Duodenal mucosa (tissue), 2 donors: ENCODE results near the gene SENP8.

ENCODE experiments used
- H3K27ac ChIP-seq: one replicate; pipeline ENCODE4 v1.7.0; 2013; ENCODE audit warnings: low read depth, low read length
- H3K27me3 ChIP-seq, 2 donors: one replicate each; pipeline ENCODE4 v1.7.0; 2013; ENCODE audit warnings: low read length in 2 of 2, control low read depth in 1 of 2; ENCODE audit not compliant: insufficient read depth in 2 of 2, control insufficient read depth in 1 of 2
- H3K36me3 ChIP-seq, 2 donors: one replicate each; pipeline ENCODE4 v1.7.0; 2013; ENCODE audit warnings: low read length in 2 of 2, control low read depth in 1 of 2; ENCODE audit not compliant: insufficient read depth in 2 of 2, control insufficient read depth in 1 of 2
- H3K4me1 ChIP-seq, 2 donors: one replicate each; pipeline ENCODE4 v1.7.0; 2013; ENCODE audit warnings: low read length in 2 of 2, control low read depth in 1 of 2; ENCODE audit not compliant: insufficient read depth in 2 of 2, control insufficient read depth in 1 of 2
- H3K4me3 ChIP-seq, 2 donors: one replicate each; pipeline ENCODE4 v1.7.0; 2013; ENCODE audit warnings: low read length in 2 of 2, low read depth in 1 of 2
- H3K9ac ChIP-seq, 2 donors: one replicate each; pipeline ENCODE4 v1.7.0; 2013; ENCODE audit warnings: low read length in 2 of 2, low read depth in 1 of 2
- H3K9me3 ChIP-seq, 2 donors: one replicate each; pipeline ENCODE4 v1.7.0; 2013; ENCODE audit warnings: low read length in 2 of 2, control low read depth in 1 of 2; ENCODE audit not compliant: control insufficient read depth in 1 of 2

The SENP8 gene

GRCh38 chr15:72154316-72154715 is 36.1 kb downstream of the SENP8 start:
- H3K27me3 ChIP-seq, result no peaks in the 10 kb centered on the region
- H3K4me1 ChIP-seq, result peaks cover 8 to 16% of the 10 kb centered on the region in 2 donors
- H3K4me3 ChIP-seq, result no peak overlapping the region
- H3K27ac ChIP-seq, result no peak overlapping the region
- H3K9me3 ChIP-seq, result no peaks in the 10 kb centered on the region
- H3K9ac ChIP-seq, result no peak overlapping the region
- H3K36me3 ChIP-seq, result no peaks in the 10 kb centered on the region

- Histone ChIP-seq H3K36me3 (no peaks in the 10 kb centered on the region), H3K27ac (peak overlapping the region; percentile 61), H3K9ac (peak overlapping the region; percentile 45 to 61), H3K4me3 (peak overlapping the region; percentile 74), H3K27me3 (no peaks in the 10 kb centered on the region), H3K9me3 (no peaks in the 10 kb centered on the region), H3K4me1 (peaks cover 8 to 16% of the 10 kb centered on the region in 2 donors)
Observed at GRCh38 chr15:72155003-72155621, 36.9 kb downstream of the SENP8 start.

DNA sequence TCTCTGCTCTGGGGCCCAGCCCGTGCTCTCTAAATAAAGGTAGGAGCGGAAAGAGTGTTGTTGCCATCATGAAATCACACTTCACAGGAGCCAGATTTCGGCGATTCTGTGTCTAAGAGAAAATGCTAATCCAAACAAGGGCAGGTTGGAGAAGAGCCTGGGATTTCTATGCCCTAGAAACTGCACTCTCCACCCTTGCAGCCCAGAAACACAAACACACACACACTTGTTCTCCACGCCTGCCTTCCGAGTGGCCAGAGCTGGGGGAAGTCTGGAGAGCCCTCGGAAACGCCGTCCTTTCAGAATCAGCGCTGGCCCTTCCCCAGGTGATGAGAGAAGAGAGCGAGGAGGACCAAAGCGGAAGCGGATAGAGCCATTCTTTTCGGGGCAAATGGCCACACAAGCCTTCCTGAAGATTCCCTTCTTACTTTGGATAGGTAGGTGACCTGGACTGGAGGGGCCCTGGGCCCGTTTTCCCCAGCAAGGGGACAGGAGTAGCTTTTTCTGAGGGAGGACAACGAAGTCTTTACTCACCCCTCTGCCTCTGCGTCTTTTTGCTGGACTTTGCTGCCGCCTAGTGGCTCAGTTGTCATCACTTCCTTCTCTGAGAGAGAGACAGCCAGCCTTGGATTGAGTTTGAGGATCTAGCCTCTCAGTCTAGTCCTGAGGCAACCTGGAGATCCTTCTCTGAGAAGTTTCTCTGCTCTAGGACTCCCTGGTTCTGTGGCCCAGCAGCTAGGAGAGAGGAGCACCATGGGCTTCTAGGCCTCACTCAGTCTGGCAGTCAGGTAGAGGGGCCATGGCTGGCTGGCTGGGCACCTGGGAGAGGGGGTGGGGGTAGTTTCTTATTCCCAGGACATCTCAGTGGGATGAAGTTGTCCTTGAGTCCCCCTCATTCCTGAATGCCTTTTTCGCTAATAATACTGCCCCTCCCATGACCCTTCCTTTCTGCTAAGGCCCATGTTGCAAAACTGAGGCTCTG is 37.7 kb downstream of the SENP8 start:
- H3K27me3 ChIP-seq, result no peaks in the 10 kb centered on the region
- peaks cover 8 to 16% of the 10 kb centered on the region in 2 donors for H3K4me1 ChIP-seq
- H3K4me3 ChIP-seq, result peak overlapping the region; percentile 74
- no peaks in the 10 kb centered on the region for H3K9me3 ChIP-seq
- H3K36me3 ChIP-seq, result no peaks in the 10 kb centered on the region
- peak overlapping the region; percentile 45 to 61 for H3K9ac ChIP-seq
- H3K27ac ChIP-seq, result no peak overlapping the region

- Histone ChIP-seq H3K9me3 (no peaks in the 10 kb centered on the region), H3K4me3 (no peak overlapping the region), H3K36me3 (no peaks in the 10 kb centered on the region), H3K27ac (no peak overlapping the region), H3K27me3 (no peaks in the 10 kb centered on the region), H3K4me1 (peaks cover 10 to 16% of the 10 kb centered on the region in 2 donors), H3K9ac (no peak overlapping the region)
Observed at GRCh38 chr15:72156928-72157327, 38.7 kb downstream of the SENP8 start.

DNA sequence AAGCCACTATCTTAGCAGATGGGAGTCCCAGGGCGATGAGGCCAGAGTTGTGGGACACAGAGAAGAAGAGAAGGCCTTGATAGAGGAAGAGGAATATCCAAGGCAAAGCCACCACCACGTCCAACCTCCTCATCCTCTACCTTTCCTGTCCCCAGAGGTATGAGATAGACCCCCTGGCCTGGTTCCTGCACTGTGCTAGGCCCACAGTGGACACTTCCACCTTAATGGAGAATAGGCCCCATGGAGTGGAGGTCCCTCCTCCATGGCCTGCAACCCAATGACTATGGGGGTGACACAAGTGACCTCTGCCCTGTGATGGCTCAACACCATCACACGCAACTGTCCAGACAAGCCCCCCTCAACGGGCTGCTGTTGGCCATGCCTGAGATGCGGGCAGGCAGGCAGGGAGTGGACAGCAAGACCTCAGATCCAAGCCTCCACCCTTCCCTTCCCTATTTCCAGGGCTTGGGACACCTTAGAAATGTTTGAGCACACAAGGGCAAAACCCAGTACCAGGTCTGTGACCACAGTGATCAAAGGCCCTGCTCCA is 42.6 kb downstream of the SENP8 start:
- Histone ChIP-seq H3K27ac (no peak overlapping the region), H3K36me3 (no peaks in the 10 kb centered on the region), H3K4me1 (peaks cover 0 to 3% of the 10 kb centered on the region in 2 donors), H3K9me3 (no peaks in the 10 kb centered on the region), H3K4me3 (no peak overlapping the region), H3K9ac (no peak overlapping the region), H3K27me3 (no peaks in the 10 kb centered on the region)

- Histone ChIP-seq H3K9ac (no peak overlapping the region), H3K4me1 (peaks cover 0 to 3% of the 10 kb centered on the region in 2 donors), H3K9me3 (no peaks in the 10 kb centered on the region), H3K27ac (no peak overlapping the region), H3K36me3 (no peaks in the 10 kb centered on the region), H3K4me3 (no peak overlapping the region), H3K27me3 (no peaks in the 10 kb centered on the region)
Observed at GRCh38 chr15:72161361-72162132, 43.3 kb downstream of the SENP8 start.

DNA sequence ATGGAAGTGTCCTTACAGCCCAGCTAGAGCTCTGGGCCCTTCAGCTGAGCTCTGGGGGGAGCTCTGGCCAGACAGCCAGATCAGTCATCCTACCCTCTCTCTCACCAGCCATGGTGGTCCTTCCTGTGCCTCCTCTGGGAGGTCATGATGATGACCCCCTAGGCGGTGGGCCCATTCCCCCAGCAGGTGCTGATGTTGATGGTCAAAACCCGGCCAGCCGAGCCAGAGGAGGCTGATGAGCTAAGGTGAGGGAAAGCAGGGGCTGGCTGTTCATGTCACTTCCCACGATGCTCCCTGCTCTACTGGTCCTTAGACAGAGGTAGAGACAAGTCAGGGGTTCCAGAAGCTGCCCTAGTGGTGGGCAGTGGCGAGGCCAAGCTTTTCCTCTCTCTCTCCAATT is 44.4 kb downstream of the SENP8 start:
- Histone ChIP-seq H3K4me1 (peaks cover 0 to 3% of the 10 kb centered on the region in 2 donors), H3K9ac (no peak overlapping the region), H3K27me3 (no peaks in the 10 kb centered on the region), H3K27ac (no peak overlapping the region), H3K36me3 (no peaks in the 10 kb centered on the region), H3K9me3 (no peaks in the 10 kb centered on the region), H3K4me3 (no peak overlapping the region)

DNA sequence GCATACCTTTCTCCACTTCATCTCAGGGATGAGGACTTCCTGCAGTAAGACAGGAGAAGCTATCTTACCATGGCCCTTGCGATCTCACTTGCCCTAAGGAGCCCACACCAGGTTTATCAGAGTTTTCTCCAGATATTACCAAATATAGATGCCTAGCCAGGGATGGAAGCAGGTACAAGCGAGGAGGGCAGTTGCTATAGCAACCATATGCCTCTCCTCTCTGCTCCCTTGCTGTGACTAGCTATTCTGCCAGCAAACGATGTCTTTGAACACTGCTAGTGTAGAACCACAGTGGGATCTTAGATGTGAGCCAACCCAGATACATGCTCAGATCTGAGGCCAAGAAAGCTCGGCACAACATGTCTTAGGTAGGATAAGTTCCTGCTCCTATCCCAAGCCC is 45.5 kb downstream of the SENP8 start:
- Histone ChIP-seq H3K9ac (no peak overlapping the region), H3K4me3 (no peak overlapping the region), H3K36me3 (no peaks in the 10 kb centered on the region), H3K9me3 (no peaks in the 10 kb centered on the region), H3K27ac (no peak overlapping the region), H3K4me1 (peaks cover 0 to 4% of the 10 kb centered on the region in 2 donors), H3K27me3 (no peaks in the 10 kb centered on the region)

GRCh38 chr15:72166716-72167417 is 48.7 kb downstream of the SENP8 start:
- H3K4me1 ChIP-seq, result peaks cover 4 to 16% of the 10 kb centered on the region in 2 donors
- no peaks in the 10 kb centered on the region for H3K27me3 ChIP-seq
- no peak overlapping the region for H3K4me3 ChIP-seq
- H3K9me3 ChIP-seq, result no peaks in the 10 kb centered on the region
- H3K9ac ChIP-seq, result no peak overlapping the region
- H3K27ac ChIP-seq, result no peak overlapping the region
- H3K36me3 ChIP-seq, result no peaks in the 10 kb centered on the region
